HepG2 (cell line): Measurements from ENCODE around the gene RNGTT. TPM values are rescaled to one million over a fixed set of nuclear protein-coding genes. Genes with fewer than 3 reads are reported as not detected.

Source experiments
- FLYWCH1 ChIP-seq: sonication (generic); formaldehyde crosslinking; IDR thresholded peaks from 2 replicates; pipeline ENCODE4 v1.8.1; 2023; ENCODE audit warnings: mild to moderate bottlenecking, missing genetic modification reagents
- KDM3A ChIP-seq: IDR thresholded peaks from 2 replicates; pipeline ENCODE4 v1.6.1; 2018; ENCODE audit warnings: low read depth, missing compliant biosample characterization
- NCOA1 ChIP-seq: sonication (generic); formaldehyde crosslinking; IDR thresholded peaks from 2 replicates; pipeline ENCODE4 v1.9.0; 2021; ENCODE audit warnings: missing genetic modification reagents
- REXO4 ChIP-seq: sonication (generic); formaldehyde crosslinking; IDR thresholded peaks from 2 replicates; pipeline ENCODE4 v1.8.0; 2022; ENCODE audit warnings: missing genetic modification reagents, mild to moderate bottlenecking, borderline replicate concordance
- SMAD3 ChIP-seq: sonication (generic); formaldehyde crosslinking; IDR thresholded peaks from 2 replicates; pipeline ENCODE4 v1.4.0; 2020; ENCODE audit warnings: missing genetic modification reagents
- ZSCAN31 ChIP-seq: sonication (generic); formaldehyde crosslinking; IDR thresholded peaks from 2 replicates; pipeline ENCODE4 v1.5.0; 2020; ENCODE audit warnings: low read depth, mild to moderate bottlenecking, missing genetic modification reagents
- polyA plus RNA-seq, 8 experiments: library from polyadenylated mRNA; depleted of rRNA in 3 of 8; stranded (reverse) in 7 of 8; unstranded in 1 of 8; fragments of >200 nt; fragmentation: Illumina TruSeq in 4 of 8; extraction: Trizol in 4 of 8; gene quantifications; 2 replicates each; pipeline versions ENCODE4 v1.2.1 to v1.2.3, GENCODE V29; 2011 to 2016; ENCODE audit warnings: low read depth in 4 of 8, missing spikeins in 1 of 8, mixed read lengths in 1 of 8; ENCODE audit not compliant: insufficient read depth in 1 of 8
- total RNA-seq, 5 experiments: library from RNA; depleted of rRNA; stranded (reverse); fragments of >200 nt; fragmentation: Illumina TruSeq; extraction: Trizol; gene quantifications; 2 replicates each; pipeline ENCODE4 v1.2.3, GENCODE V29; 2016; ENCODE audit warnings: low read depth in 1 of 5
- TF ChIP-seq, protein P1 (sequence below): IDR thresholded peaks from 2 replicates; pipeline ENCODE4 v1.6.1; 2016; ENCODE audit warnings: missing compliant biosample characterization, missing genetic modification reagents, borderline replicate concordance
- TF ChIP-seq, protein P2 (sequence below): sonication (generic); formaldehyde crosslinking; IDR thresholded peaks from 2 replicates; pipeline ENCODE4 v1.5.0; 2020; ENCODE audit warnings: missing genetic modification reagents, mild to moderate bottlenecking, borderline replicate concordance
- TF ChIP-seq, protein P3 (sequence below): sonication (generic); formaldehyde crosslinking; IDR thresholded peaks from 2 replicates; pipeline ENCODE4 v1.8.1; 2022; ENCODE audit warnings: low read depth, mild to moderate bottlenecking, missing genetic modification reagents
- TF ChIP-seq, protein P4 (sequence below): sonication (generic); formaldehyde crosslinking; IDR thresholded peaks from 2 replicates; pipeline ENCODE4 v1.4.0; 2020; ENCODE audit warnings: missing genetic modification reagents
- TF ChIP-seq, protein P5 (sequence below): sonication (generic); formaldehyde crosslinking; IDR thresholded peaks from 2 replicates; pipeline ENCODE4 v1.4.0; 2020; ENCODE audit warnings: missing genetic modification reagents

The RNGTT gene
- total and polyA plus RNA-seq, 2 of the 13 experiments (the other 11 are each of a cell fraction or from before 2014, with no cell fraction given), result 6.0 to 22.6 TPM

DNA sequence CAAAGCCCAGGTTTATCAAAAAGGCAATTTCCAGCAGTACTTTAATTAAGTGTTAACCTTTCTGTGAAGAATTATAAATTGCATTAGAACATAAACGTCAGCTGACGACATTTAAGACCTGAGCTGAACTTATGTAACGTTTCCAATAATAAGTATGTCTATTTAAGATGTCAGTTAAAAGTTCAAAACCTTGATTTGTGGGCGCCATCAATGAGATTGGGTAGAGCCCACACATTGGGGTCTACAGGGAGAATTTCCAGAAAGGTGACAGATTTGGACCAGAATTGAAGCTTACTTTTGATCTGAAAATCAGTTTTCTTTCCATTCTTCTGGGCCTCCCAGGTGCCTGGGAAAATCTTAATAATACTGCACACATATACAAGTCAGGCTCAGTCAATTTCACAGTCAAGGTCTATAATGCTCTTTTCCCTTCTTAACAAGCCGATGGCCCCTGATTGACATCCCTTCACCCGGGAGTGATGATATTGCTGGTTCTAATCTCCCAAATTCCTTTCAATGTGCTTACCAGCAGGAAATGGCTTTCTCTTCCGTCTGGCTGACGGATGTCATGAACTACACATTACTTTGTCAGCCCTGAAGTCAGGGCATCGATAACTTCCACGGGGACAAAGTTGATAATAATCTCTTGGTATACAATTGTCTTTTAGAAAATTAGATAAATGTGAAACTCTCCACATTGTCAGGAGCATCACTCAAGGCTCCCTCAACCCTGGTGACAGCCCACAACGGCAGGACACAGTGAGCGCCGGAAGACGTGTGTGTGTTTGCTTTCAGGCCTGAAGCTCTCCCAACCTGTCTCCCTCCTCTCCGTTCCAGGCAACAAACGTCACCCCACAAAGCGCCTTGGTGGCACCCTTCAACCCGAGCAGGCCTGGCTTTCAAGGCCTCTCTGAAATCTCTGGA lies 400.8 kb downstream of the RNGTT start (continued):
- TF ChIP-seq, protein P1, sequence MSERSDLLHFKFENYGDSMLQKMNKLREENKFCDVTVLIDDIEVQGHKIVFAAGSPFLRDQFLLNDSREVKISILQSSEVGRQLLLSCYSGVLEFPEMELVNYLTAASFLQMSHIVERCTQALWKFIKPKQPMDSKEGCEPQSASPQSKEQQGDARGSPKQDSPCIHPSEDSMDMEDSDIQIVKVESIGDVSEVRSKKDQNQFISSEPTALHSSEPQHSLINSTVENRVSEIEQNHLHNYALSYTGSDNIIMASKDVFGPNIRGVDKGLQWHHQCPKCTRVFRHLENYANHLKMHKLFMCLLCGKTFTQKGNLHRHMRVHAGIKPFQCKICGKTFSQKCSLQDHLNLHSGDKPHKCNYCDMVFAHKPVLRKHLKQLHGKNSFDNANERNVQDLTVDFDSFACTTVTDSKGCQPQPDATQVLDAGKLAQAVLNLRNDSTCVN (CRISPR knock-in tag), result no peak
- TF ChIP-seq ZSCAN31 (CRISPR knock-in tag) (no peak), REXO4 (CRISPR knock-in tag) (no peak), KDM3A (CRISPR knock-in tag) (no peak), NCOA1 (CRISPR knock-in tag) (no peak), SMAD3 (CRISPR knock-in tag) (no peak), FLYWCH1 (CRISPR knock-in tag) (no peak)
- TF ChIP-seq, protein P2, sequence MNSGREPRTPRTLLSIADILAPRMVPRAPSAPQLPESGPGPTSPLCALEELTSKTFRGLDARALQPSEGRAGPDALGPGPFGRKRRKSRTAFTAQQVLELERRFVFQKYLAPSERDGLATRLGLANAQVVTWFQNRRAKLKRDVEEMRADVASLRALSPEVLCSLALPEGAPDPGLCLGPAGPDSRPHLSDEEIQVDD (CRISPR knock-in tag), result no peak
- TF ChIP-seq, protein P3, sequence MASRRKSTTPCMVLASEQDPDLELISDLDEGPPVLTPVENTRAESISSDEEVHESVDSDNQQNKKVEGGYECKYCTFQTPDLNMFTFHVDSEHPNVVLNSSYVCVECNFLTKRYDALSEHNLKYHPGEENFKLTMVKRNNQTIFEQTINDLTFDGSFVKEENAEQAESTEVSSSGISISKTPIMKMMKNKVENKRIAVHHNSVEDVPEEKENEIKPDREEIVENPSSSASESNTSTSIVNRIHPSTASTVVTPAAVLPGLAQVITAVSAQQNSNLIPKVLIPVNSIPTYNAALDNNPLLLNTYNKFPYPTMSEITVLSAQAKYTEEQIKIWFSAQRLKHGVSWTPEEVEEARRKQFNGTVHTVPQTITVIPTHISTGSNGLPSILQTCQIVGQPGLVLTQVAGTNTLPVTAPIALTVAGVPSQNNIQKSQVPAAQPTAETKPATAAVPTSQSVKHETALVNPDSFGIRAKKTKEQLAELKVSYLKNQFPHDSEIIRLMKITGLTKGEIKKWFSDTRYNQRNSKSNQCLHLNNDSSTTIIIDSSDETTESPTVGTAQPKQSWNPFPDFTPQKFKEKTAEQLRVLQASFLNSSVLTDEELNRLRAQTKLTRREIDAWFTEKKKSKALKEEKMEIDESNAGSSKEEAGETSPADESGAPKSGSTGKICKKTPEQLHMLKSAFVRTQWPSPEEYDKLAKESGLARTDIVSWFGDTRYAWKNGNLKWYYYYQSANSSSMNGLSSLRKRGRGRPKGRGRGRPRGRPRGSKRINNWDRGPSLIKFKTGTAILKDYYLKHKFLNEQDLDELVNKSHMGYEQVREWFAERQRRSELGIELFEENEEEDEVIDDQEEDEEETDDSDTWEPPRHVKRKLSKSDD (CRISPR knock-in tag), result no peak
- TF ChIP-seq, protein P4, sequence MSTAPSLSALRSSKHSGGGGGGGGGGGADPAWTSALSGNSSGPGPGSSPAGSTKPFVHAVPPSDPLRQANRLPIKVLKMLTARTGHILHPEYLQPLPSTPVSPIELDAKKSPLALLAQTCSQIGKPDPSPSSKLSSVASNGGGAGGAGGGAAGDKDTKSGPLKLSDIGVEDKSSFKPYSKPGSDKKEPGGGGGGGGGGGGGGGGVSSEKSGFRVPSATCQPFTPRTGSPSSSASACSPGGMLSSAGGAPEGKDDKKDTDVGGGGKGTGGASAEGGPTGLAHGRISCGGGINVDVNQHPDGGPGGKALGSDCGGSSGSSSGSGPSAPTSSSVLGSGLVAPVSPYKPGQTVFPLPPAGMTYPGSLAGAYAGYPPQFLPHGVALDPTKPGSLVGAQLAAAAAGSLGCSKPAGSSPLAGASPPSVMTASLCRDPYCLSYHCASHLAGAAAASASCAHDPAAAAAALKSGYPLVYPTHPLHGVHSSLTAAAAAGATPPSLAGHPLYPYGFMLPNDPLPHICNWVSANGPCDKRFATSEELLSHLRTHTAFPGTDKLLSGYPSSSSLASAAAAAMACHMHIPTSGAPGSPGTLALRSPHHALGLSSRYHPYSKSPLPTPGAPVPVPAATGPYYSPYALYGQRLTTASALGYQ, result no peak
- TF ChIP-seq, protein P5, sequence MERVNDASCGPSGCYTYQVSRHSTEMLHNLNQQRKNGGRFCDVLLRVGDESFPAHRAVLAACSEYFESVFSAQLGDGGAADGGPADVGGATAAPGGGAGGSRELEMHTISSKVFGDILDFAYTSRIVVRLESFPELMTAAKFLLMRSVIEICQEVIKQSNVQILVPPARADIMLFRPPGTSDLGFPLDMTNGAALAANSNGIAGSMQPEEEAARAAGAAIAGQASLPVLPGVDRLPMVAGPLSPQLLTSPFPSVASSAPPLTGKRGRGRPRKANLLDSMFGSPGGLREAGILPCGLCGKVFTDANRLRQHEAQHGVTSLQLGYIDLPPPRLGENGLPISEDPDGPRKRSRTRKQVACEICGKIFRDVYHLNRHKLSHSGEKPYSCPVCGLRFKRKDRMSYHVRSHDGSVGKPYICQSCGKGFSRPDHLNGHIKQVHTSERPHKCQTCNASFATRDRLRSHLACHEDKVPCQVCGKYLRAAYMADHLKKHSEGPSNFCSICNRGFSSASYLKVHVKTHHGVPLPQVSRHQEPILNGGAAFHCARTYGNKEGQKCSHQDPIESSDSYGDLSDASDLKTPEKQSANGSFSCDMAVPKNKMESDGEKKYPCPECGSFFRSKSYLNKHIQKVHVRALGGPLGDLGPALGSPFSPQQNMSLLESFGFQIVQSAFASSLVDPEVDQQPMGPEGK (CRISPR knock-in tag), result no peak
